HL-60 (cell line): Measurements from ENCODE around the gene NT5C2.

Experiments
- DNase-seq, 2 experiments: peaks; one replicate each; pipeline ENCODE4 v3.0.0-alpha.2; 2010 to 2020; ENCODE audit warnings: low read depth in 1 of 2, low spot score in 1 of 2
- H3K27ac ChIP-seq: fragments of 250-450 bp; sonication (Bioruptor Pico); replicated peaks from 2 replicates; pipeline ENCODE4 v1.5.1; 2020; ENCODE audit warnings: mild to moderate bottlenecking, moderate library complexity
- H3K27me3 ChIP-seq: fragments of 250-450 bp; sonication (Bioruptor Pico); 2 replicates; pipeline ENCODE4 v1.5.1; 2021; ENCODE audit warnings: mild to moderate bottlenecking, moderate library complexity; ENCODE audit not compliant: insufficient read depth, poor library complexity, severe bottlenecking
- H3K4me3 ChIP-seq: replicated peaks from 2 replicates; pipeline ENCODE4 v1.5.1; 2011; ENCODE audit warnings: mild to moderate bottlenecking, control low read depth, low read length; ENCODE audit not compliant: insufficient read depth
- GABPA ChIP-seq: IDR thresholded peaks from 2 replicates; pipeline ENCODE4 v1.6.1; 2012; ENCODE audit warnings: low read depth
- POLR2AphosphoS5 ChIP-seq: IDR thresholded peaks from 2 replicates; pipeline ENCODE4 v1.6.1; 2012; ENCODE audit warnings: low read depth
- SPI1 ChIP-seq: IDR thresholded peaks from 2 replicates; pipeline ENCODE4 v1.6.1; 2012; ENCODE audit warnings: low read depth, mild to moderate bottlenecking, borderline replicate concordance
- TF ChIP-seq, protein P1 (sequence below): IDR thresholded peaks from one replicate; pipeline ENCODE4 v1.5.1; 2011; ENCODE audit warnings: low read length, control low read depth, inconsistent platforms; ENCODE audit not compliant: insufficient read depth
- TF ChIP-seq, protein P2 (sequence below): IDR thresholded peaks from 2 replicates; pipeline ENCODE4 v1.6.1; 2012; ENCODE audit warnings: low read depth; ENCODE audit not compliant: insufficient replicate concordance

NT5C2 gene

DNA sequence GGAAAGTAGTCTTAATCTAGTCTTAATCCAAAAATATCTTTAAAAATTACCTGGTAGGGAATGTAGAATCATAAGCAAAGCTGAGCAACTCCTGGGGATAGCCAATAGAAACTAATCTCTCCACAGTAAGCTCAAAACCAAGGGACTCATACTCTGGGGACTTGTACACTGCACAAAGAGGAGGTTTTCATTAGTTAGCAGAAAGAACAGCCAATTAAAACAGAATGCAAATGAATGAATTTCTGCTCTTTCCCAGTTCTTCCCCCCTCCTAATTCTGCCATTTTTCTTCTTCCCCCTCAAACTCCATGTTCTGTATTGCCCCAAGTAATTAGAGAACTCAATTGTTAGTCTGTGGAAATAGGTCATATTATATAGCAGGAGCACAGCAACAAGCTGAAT is 86.5 kb downstream of the NT5C2 start:
- Histone ChIP-seq H3K27me3 (no peaks in the 10 kb centered on the region), H3K4me3 (no peak overlapping the region), H3K27ac (no peak overlapping the region)
- DNase-seq, result no peak
- TF ChIP-seq SPI1 (no peak), POLR2AphosphoS5 (no peak), GABPA (no peak)
- TF ChIP-seq, protein P1, sequence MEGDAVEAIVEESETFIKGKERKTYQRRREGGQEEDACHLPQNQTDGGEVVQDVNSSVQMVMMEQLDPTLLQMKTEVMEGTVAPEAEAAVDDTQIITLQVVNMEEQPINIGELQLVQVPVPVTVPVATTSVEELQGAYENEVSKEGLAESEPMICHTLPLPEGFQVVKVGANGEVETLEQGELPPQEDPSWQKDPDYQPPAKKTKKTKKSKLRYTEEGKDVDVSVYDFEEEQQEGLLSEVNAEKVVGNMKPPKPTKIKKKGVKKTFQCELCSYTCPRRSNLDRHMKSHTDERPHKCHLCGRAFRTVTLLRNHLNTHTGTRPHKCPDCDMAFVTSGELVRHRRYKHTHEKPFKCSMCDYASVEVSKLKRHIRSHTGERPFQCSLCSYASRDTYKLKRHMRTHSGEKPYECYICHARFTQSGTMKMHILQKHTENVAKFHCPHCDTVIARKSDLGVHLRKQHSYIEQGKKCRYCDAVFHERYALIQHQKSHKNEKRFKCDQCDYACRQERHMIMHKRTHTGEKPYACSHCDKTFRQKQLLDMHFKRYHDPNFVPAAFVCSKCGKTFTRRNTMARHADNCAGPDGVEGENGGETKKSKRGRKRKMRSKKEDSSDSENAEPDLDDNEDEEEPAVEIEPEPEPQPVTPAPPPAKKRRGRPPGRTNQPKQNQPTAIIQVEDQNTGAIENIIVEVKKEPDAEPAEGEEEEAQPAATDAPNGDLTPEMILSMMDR, result no peak

DNA sequence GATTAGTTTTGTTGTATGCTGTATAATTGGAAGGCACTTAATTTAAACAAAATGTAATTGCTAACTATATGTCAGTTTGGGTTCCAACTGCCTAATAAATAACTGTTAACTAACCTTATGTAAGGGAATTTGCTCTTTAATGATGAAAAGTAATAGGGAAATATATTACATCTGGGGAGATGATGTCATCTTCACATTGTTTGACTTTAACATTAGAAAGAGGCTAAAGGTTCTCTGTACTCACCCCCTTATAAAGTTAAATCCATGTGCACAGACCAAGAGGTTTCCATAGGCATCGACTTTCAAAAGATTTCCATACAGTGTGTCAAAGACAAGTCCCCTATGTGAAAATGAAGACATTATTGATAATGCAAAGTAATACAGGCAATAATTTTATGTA is 87.6 kb downstream of the NT5C2 start:
- Histone ChIP-seq H3K27ac (no peak overlapping the region), H3K27me3 (no peaks in the 10 kb centered on the region), H3K4me3 (no peak overlapping the region)
- TF ChIP-seq POLR2AphosphoS5 (no peak), GABPA (no peak), SPI1 (no peak)
- TF ChIP-seq, protein P1, result no peak
- TF ChIP-seq, protein P2, sequence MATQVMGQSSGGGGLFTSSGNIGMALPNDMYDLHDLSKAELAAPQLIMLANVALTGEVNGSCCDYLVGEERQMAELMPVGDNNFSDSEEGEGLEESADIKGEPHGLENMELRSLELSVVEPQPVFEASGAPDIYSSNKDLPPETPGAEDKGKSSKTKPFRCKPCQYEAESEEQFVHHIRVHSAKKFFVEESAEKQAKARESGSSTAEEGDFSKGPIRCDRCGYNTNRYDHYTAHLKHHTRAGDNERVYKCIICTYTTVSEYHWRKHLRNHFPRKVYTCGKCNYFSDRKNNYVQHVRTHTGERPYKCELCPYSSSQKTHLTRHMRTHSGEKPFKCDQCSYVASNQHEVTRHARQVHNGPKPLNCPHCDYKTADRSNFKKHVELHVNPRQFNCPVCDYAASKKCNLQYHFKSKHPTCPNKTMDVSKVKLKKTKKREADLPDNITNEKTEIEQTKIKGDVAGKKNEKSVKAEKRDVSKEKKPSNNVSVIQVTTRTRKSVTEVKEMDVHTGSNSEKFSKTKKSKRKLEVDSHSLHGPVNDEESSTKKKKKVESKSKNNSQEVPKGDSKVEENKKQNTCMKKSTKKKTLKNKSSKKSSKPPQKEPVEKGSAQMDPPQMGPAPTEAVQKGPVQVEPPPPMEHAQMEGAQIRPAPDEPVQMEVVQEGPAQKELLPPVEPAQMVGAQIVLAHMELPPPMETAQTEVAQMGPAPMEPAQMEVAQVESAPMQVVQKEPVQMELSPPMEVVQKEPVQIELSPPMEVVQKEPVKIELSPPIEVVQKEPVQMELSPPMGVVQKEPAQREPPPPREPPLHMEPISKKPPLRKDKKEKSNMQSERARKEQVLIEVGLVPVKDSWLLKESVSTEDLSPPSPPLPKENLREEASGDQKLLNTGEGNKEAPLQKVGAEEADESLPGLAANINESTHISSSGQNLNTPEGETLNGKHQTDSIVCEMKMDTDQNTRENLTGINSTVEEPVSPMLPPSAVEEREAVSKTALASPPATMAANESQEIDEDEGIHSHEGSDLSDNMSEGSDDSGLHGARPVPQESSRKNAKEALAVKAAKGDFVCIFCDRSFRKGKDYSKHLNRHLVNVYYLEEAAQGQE, result no peak
- no peak for DNase-seq

DNA sequence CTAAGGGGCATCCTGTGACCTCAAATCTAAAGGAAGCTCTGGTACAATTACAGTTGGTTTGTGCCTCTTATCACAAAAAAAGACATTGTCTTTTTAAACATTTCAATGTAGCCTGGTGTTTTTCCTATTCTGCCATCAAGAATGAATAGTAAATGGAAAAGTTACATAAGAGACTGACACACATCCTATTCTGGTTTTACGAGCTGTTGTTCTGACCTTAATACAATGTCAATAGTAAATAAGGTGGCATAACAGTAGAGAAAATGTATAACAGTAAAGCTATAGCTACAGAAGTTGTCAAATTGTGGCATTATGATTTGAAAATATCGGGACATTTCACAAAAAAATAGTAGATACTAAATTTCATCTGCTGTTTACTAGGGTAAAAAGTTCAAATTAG is 88.4 kb downstream of the NT5C2 start:
- Histone ChIP-seq H3K4me3 (no peak overlapping the region), H3K27ac (no peak overlapping the region), H3K27me3 (no peaks in the 10 kb centered on the region)
- no peak for DNase-seq
- TF ChIP-seq GABPA (no peak), SPI1 (no peak), POLR2AphosphoS5 (no peak)
- TF ChIP-seq, protein P2, result no peak
- TF ChIP-seq, protein P1, result no peak

DNA sequence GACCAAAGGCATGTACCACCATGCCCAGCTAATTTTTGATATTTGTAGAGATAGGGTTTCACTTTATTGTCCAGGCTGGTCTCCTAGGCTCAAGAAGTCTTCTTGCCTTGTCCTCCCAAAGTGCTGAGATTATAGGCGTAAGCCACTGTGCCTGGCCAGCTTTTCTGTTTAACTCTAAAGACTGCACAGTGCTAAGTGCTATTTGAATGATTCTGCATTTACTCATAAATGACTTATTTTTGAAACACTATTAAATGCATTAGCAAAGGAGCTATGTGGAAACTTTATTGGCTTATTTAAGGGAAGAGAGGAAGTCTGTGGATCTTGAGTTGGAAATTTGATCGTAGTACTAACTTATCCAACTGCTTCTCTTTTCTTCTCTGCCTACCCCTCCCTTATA is 89.1 kb downstream of the NT5C2 start:
- Histone ChIP-seq H3K27ac (no peak overlapping the region), H3K27me3 (no peaks in the 10 kb centered on the region), H3K4me3 (no peak overlapping the region)
- DNase-seq, result no peak
- TF ChIP-seq SPI1 (no peak), GABPA (no peak), POLR2AphosphoS5 (no peak)
- TF ChIP-seq, protein P2, result no peak
- TF ChIP-seq, protein P1, result no peak
